Jurkat, Clone E6-1 (cell line): ENCODE results near the gene KCNIP3.
"Not testable (repeated sequence)": the region's sequence is repeated elsewhere in the genome, so short reads cannot be mapped to it uniquely, and the experiment has no call there.

Source experiments
- DNase-seq: peaks from one replicate; pipeline ENCODE4 v3.0.0-alpha.2; 2011; ENCODE audit warnings: low read depth, low spot score
- H3K4me3 ChIP-seq: 2 replicates; pipeline ENCODE4 v1.5.1; 2011; ENCODE audit warnings: mild to moderate bottlenecking, low read length, control low read depth, moderate library complexity

Gene KCNIP3

GRCh38 chr2:95388091-95388692 lies 91.0 kb downstream of the KCNIP3 start:
- no peak for DNase-seq
- no peak overlapping the region for H3K4me3 ChIP-seq

- no peak for DNase-seq
- H3K4me3 ChIP-seq, result no peak overlapping the region
Observed at GRCh38 chr2:95388856-95389244, 91.7 kb downstream of the KCNIP3 start.

GRCh38 chr2:95389245-95390119 lies 92.3 kb downstream of the KCNIP3 start:
- DNase-seq, result peak; percentile 33

GRCh38 chr2:95390272-95390880 lies 93.2 kb downstream of the KCNIP3 start:
- H3K4me3 ChIP-seq, result no peak overlapping the region
- DNase-seq, result no peak

More at GRCh38 chr2:95389245-95390119, 92.3 kb downstream of the KCNIP3 start:
- H3K4me3 ChIP-seq, result no peak overlapping the region

- no peak overlapping the region for H3K4me3 ChIP-seq
- DNase-seq, result no peak
Observed at GRCh38 chr2:95390881-95391321, 93.8 kb downstream of the KCNIP3 start.

- DNase-seq, result no peak
- no peak overlapping the region for H3K4me3 ChIP-seq
Observed at GRCh38 chr2:95391641-95392310, 94.6 kb downstream of the KCNIP3 start.

- no peak overlapping the region for H3K4me3 ChIP-seq
- DNase-seq, result no peak
Observed at GRCh38 chr2:95392320-95392719, 95.2 kb downstream of the KCNIP3 start.

- no peak overlapping the region for H3K4me3 ChIP-seq
- DNase-seq, result no peak
Observed at GRCh38 chr2:95392730-95393455, 95.7 kb downstream of the KCNIP3 start.

- no peak for DNase-seq
- no peak overlapping the region for H3K4me3 ChIP-seq
Observed at GRCh38 chr2:95393901-95394300, 96.8 kb downstream of the KCNIP3 start.

- no peak for DNase-seq
- H3K4me3 ChIP-seq, result no peak overlapping the region
Observed at GRCh38 chr2:95399061-95399460, 101.9 kb downstream of the KCNIP3 start.

GRCh38 chr2:95401480-95401879 lies 104.3 kb downstream of the KCNIP3 start:
- no peak for DNase-seq
- peak overlapping the region; percentile 95 for H3K4me3 ChIP-seq

- DNase-seq, result not testable (repeated sequence)
- H3K4me3 ChIP-seq, result peak overlapping the region; percentile 95
Observed at GRCh38 chr2:95402004-95402369, 104.8 kb downstream of the KCNIP3 start.

GRCh38 chr2:95402370-95403203 lies 105.4 kb downstream of the KCNIP3 start, which contains the start of gene FAHD2A:
TSS of gene FAHD2A (plus strand) at chr2:95402708. CDS start at chr2:95405559, 2,851 bp downstream.
- peak; percentile 77 for DNase-seq
- H3K4me3 ChIP-seq, result peak within 1 kb of the TSS; percentile 95

- DNase-seq, result peak; percentile 46
- H3K4me3 ChIP-seq, result peak overlapping the region; percentile 95
Observed at GRCh38 chr2:95403204-95403721, 106.1 kb downstream of the KCNIP3 start.

- not testable (repeated sequence) for DNase-seq
Observed at GRCh38 chr2:95403824-95404223, 106.7 kb downstream of the KCNIP3 start.

GRCh38 chr2:95404676-95405075 lies 107.5 kb downstream of the KCNIP3 start:
- not testable (repeated sequence) for H3K4me3 ChIP-seq, DNase-seq

More at GRCh38 chr2:95403824-95404223, 106.7 kb downstream of the KCNIP3 start:
- peak overlapping the region; percentile 95 for H3K4me3 ChIP-seq

- H3K4me3 ChIP-seq, DNase-seq: not testable (repeated sequence)
Observed at GRCh38 chr2:95411239-95411638, 114.1 kb downstream of the KCNIP3 start.
